Upper lobe of right lung (tissue), 1 donor: ENCODE results near the gene NIF3L1. TPM values are rescaled to one million over a fixed set of nuclear protein-coding genes. Genes with fewer than 3 reads are reported as not detected.

ENCODE experiments used
- ATAC-seq: fragments of 200-7000 bp; cut with Tn5 transposase; one replicate; pipeline ENCODE4 v1.9.1; 2020; ENCODE audit warnings: mild to moderate bottlenecking, moderate library complexity
- DNase-seq: peaks from one replicate; pipeline ENCODE4 v3.0.0-alpha.2; 2020
- H3K27ac ChIP-seq: fragments of 200-600 bp; one replicate; pipeline ENCODE4 v1.8.0; 2022
- H3K27me3 ChIP-seq: fragments of 200-600 bp; one replicate; pipeline ENCODE4 v1.8.0; 2022; ENCODE audit warnings: mild to moderate bottlenecking
- H3K36me3 ChIP-seq: fragments of 200-600 bp; one replicate; pipeline ENCODE4 v1.8.0; 2022
- H3K4me1 ChIP-seq: fragments of 200-600 bp; one replicate; pipeline ENCODE4 v1.8.0; 2022
- H3K4me3 ChIP-seq: fragments of 200-600 bp; one replicate; pipeline ENCODE4 v1.8.0; 2022; ENCODE audit warnings: mild to moderate bottlenecking
- H3K9me3 ChIP-seq: fragments of 200-600 bp; one replicate; pipeline ENCODE4 v1.8.0; 2022
- intact Hi-C: fragments of 100-400 bp; cut with DNase I; formaldehyde crosslinking; loops from one replicate; pipeline ENCODE4 v1.11.0; 2022
- total RNA-seq: library from RNA; stranded (reverse); fragmentation: NEBNext Ultra II Directional; extraction: Animal tissue kit (Norgen Biotek cat#: 25700); gene quantifications from one replicate; pipeline ENCODE4 v1.2.1, GENCODE V29; 2021
- TF ChIP-seq, protein P1 (sequence below): fragments of 200-600 bp; IDR thresholded peaks from one replicate; pipeline ENCODE4 v1.8.0; 2022; ENCODE audit warnings: antibody characterized with exemption
- donor health status: DM: no; HTN: yes; CAD: no; lungs with severe emphysema.

The NIF3L1 gene
- total RNA-seq, 1 donor from 2014 or later, result 13.8 TPM

DNA sequence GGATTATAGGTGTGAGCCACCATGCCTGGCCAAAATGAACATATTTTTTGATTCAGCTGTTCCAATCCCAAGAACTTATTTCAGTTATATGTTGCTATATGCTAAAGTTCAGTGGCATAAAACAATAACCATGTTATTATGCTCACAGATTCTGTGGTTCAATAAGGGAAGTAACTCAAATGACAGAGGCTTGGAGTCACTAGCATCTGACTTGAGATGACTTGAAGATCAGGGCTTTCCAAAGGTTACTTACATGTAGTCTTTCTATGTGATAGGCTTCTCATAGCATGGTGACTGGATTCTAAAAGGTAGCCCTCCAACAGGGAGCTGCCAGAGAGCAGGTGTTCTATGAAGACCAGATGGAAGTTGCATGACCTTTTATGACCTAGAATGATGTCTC, 41.9 kb upstream of the NIF3L1 start:
- Histone ChIP-seq H3K36me3 (peaks cover 22% of the 10 kb centered on the region), H3K4me3 (no peak overlapping the region), H3K4me1 (no peaks in the 10 kb centered on the region), H3K27me3 (no peaks in the 10 kb centered on the region), H3K9me3 (no peaks in the 10 kb centered on the region), H3K27ac (no peak overlapping the region)
- DNase-seq (no peak), ATAC-seq (no peak)
- TF ChIP-seq, protein P1, sequence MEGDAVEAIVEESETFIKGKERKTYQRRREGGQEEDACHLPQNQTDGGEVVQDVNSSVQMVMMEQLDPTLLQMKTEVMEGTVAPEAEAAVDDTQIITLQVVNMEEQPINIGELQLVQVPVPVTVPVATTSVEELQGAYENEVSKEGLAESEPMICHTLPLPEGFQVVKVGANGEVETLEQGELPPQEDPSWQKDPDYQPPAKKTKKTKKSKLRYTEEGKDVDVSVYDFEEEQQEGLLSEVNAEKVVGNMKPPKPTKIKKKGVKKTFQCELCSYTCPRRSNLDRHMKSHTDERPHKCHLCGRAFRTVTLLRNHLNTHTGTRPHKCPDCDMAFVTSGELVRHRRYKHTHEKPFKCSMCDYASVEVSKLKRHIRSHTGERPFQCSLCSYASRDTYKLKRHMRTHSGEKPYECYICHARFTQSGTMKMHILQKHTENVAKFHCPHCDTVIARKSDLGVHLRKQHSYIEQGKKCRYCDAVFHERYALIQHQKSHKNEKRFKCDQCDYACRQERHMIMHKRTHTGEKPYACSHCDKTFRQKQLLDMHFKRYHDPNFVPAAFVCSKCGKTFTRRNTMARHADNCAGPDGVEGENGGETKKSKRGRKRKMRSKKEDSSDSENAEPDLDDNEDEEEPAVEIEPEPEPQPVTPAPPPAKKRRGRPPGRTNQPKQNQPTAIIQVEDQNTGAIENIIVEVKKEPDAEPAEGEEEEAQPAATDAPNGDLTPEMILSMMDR, result no peak
- intact Hi-C loops, result no loop called here

DNA sequence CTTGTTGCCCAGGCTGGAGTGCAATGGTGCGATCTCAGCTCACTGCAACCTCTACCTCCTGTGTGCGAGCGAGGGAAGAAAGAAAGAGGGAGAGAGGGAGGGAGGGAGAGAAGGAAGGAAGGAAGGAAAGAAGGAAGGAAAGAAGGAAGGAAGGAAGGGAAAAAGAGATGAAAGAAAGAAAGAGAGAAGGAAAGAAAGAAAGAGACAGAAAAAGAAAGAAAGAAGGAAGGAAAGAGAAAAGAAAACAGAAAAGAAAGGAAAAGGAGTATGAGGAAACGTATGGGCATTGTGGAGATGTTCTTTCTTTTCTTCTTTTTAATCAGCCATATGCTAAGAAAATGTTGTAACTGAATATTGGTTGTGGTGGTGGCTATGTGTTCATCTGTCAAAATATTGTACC, 41.2 kb upstream of the NIF3L1 start:
- intact Hi-C loops, result no loop called here

DNA sequence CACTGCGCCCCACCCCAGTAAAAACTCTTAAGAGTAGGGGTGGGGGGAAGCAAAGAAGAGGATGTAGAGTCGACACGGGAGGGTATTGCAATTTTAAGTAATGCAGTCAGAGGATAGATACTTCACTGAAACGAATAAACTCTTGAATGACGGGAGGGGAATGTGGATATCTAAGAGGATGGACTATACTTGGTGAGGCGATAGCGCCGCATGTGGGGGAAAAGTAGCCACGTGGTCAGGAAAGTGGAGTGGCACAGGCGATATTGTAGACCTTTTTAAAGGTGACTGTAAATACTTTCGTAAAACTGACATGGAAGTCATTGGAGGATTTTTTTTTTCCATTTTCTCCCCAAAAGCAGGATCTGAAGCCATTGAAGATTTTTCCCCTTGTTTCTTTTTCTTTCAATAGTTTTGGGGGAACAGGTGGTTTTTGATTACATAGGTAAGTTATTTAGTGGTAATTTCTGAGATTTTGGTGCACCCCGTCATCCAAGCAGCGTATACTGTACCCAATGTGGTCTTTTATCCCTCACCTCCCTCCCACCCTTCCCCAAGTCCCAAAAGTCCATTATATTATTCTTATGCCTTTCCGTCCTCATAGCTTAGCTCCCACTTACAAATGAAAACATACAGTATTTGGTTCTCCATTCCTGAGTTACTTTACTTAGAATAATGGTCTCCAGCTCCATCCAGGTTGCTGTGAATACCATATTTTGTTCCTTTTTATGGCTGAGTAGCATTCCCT, 38.5 kb upstream of the NIF3L1 start:
- H3K4me3 ChIP-seq, result no peak overlapping the region
- TF ChIP-seq, protein P1, result no peak
- peaks cover 56% of the 10 kb centered on the region for H3K36me3 ChIP-seq
- intact Hi-C loops, result no loop called here
- H3K9me3 ChIP-seq, result no peaks in the 10 kb centered on the region
- no peaks in the 10 kb centered on the region for H3K27me3 ChIP-seq
- H3K27ac ChIP-seq, result no peak overlapping the region
- no peaks in the 10 kb centered on the region for H3K4me1 ChIP-seq
- ATAC-seq (no peak), DNase-seq (no peak)

More for the DNA sequence above, 41.2 kb upstream of the NIF3L1 start:
- no peak for DNase-seq
- Histone ChIP-seq H3K4me1 (no peaks in the 10 kb centered on the region), H3K27me3 (no peaks in the 10 kb centered on the region), H3K36me3 (peaks cover 29% of the 10 kb centered on the region), H3K27ac (no peak overlapping the region), H3K9me3 (no peaks in the 10 kb centered on the region), H3K4me3 (no peak overlapping the region)
- TF ChIP-seq, protein P1, result no peak
- ATAC-seq, result no peak

DNA sequence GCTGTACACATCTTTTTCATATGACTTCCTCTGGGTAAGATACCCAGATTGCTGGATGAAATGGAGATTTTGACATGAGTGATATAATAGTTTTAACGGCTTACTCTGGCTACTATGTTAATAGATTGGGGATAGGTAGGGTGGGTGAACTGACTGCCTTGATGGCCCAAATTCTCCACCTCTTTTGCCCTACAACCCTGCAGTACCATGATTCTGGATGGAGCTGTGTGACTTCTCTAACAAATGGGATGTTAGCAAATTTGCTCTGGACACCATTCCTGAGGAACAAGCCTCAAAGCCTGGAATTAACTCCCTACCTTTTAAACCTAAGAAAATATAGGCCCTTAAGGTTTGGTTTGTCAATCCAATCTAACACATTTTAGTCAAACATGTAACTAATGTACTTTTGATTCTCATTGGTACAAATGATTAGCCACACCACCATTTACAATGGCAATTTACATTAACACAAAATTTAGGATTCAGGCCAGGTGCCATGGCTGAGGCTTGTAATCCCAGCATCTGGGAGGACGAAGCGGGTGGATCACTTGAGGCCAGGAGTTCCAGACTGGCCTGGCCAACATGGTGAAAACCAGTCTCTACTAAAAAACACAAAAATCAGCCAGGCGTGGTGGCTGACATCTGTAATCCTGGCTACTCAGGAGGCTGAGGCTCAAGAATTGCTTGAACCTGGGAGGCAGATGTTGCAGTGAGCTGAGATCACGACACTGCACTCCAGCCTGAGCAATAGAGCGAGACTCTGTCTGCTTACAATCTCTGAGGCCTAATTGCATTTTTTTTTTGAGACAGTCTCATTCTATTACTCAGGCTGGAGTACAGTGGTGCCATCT, 37.5 kb upstream of the NIF3L1 start:
- DNase-seq (no peak), ATAC-seq (no peak)
- TF ChIP-seq, protein P1, result no peak
- H3K9me3 ChIP-seq, result no peaks in the 10 kb centered on the region
- intact Hi-C loops, result no loop called here
- H3K27me3 ChIP-seq, result no peaks in the 10 kb centered on the region
- H3K4me1 ChIP-seq, result no peaks in the 10 kb centered on the region
- H3K36me3 ChIP-seq, result peaks cover 66% of the 10 kb centered on the region
- H3K27ac ChIP-seq, result no peak overlapping the region
- no peak overlapping the region for H3K4me3 ChIP-seq

DNA sequence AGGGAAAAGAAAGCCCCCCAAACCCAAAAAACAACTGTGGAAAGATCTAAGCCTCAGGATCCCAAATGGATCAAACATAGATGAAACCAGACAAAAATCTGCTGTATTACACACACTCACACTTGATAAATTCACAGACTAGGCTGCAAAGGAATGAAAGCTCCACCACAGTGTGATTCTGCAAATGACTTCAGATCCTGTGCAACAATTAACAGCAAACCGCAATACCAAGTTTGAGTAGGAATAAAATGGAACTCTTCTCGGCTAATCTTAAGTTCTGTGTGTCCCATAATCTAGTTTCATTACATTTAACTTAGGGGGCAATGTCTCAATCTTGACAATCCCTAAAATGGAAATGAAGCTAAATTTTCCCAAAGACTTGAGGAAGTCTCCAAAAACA, 36.6 kb upstream of the NIF3L1 start:
- no peak overlapping the region for H3K4me3 ChIP-seq
- H3K36me3 ChIP-seq, result peaks cover 76% of the 10 kb centered on the region
- H3K9me3 ChIP-seq, result no peaks in the 10 kb centered on the region
- intact Hi-C loops, result no loop called here
- peaks cover 3% of the 10 kb centered on the region for H3K4me1 ChIP-seq
- H3K27me3 ChIP-seq, result no peaks in the 10 kb centered on the region
- no peak for ATAC-seq
- TF ChIP-seq, protein P1, result no peak
- DNase-seq, result no peak
- no peak overlapping the region for H3K27ac ChIP-seq
